SK-N-SH treated with all-trans-retinoic acid at 6 μM for 48 hours (cell line): ENCODE data around the gene COPG2.

Experiments
- ATAC-seq: fragments of 200-7000 bp; cut with Tn5 transposase; 3 replicates; pipeline ENCODE4 v1.9.1; 2020; ENCODE audit warnings: mild to moderate bottlenecking, moderate library complexity
- ARNTL ChIP-seq: fragments of 450-650 bp; formaldehyde crosslinking; IDR thresholded peaks from 2 replicates; pipeline ENCODE4 v1.5.0; 2020; ENCODE audit warnings: low read depth, mild to moderate bottlenecking, moderate library complexity, borderline replicate concordance
- BACH2 ChIP-seq: fragments of 250-450 bp; sonication (Bioruptor Pico); IDR thresholded peaks from 2 replicates; pipeline ENCODE4 v1.9.0; 2021; ENCODE audit warnings: mild to moderate bottlenecking, borderline replicate concordance
- CSDC2 ChIP-seq: fragments of 250-450 bp; sonication (Bioruptor Pico); IDR thresholded peaks from 2 replicates; pipeline ENCODE4 v1.5.0; 2020; ENCODE audit warnings: mild to moderate bottlenecking, moderate library complexity
- ESRRG ChIP-seq: fragments of 250-450 bp; sonication (Bioruptor Pico); IDR thresholded peaks from 2 replicates; pipeline ENCODE4 v1.6.1; 2021; ENCODE audit warnings: mild to moderate bottlenecking
- GLIS3 ChIP-seq: fragments of 250-450 bp; sonication (Bioruptor Pico); IDR thresholded peaks from 2 replicates; pipeline ENCODE4 v1.5.0; 2020; ENCODE audit warnings: mild to moderate bottlenecking, moderate library complexity
- ISL1 ChIP-seq: fragments of 250-450 bp; sonication (Bioruptor Pico); IDR thresholded peaks from 2 replicates; pipeline ENCODE4 v2.1.2; 2022; ENCODE audit warnings: mild to moderate bottlenecking, moderate library complexity
- OSR1 ChIP-seq: fragments of 250-450 bp; sonication (Bioruptor Pico); IDR thresholded peaks from 2 replicates; pipeline ENCODE4 v1.8.0; 2022; ENCODE audit warnings: moderate library complexity, mild to moderate bottlenecking, inconsistent platforms
- PPARA ChIP-seq: fragments of 250-450 bp; sonication (Bioruptor Pico); IDR thresholded peaks from 2 replicates; pipeline ENCODE4 v1.5.0; 2020; ENCODE audit warnings: mild to moderate bottlenecking, borderline replicate concordance
- RARB ChIP-seq: fragments of 250-450 bp; sonication (Bioruptor Pico); IDR thresholded peaks from 2 replicates; pipeline ENCODE4 v1.8.0; 2021; ENCODE audit warnings: mild to moderate bottlenecking, moderate library complexity
- SNAI2 ChIP-seq: fragments of 250-450 bp; sonication (Bioruptor Pico); IDR thresholded peaks from 2 replicates; pipeline ENCODE4 v1.5.0; 2020; ENCODE audit warnings: mild to moderate bottlenecking, moderate library complexity
- TCF4 ChIP-seq: fragments of 250-450 bp; sonication (Bioruptor Pico); IDR thresholded peaks from 2 replicates; pipeline ENCODE4 v1.8.0; 2021; ENCODE audit warnings: mild to moderate bottlenecking, moderate library complexity, borderline replicate concordance
- TSHZ2 ChIP-seq: fragments of 250-450 bp; sonication (Bioruptor Pico); IDR thresholded peaks from 2 replicates; pipeline ENCODE4 v1.5.0; 2020; ENCODE audit warnings: mild to moderate bottlenecking, moderate library complexity
- ZC3H10 ChIP-seq: fragments of 250-450 bp; sonication (Bioruptor Pico); IDR thresholded peaks from 2 replicates; pipeline ENCODE4 v1.5.1; 2021; ENCODE audit warnings: mild to moderate bottlenecking, moderate library complexity
- ZFP3 ChIP-seq: fragments of 250-450 bp; sonication (Bioruptor Pico); IDR thresholded peaks from 2 replicates; pipeline ENCODE4 v1.5.0; 2020; ENCODE audit warnings: mild to moderate bottlenecking, moderate library complexity
- ZFP30 ChIP-seq: fragments of 450-650 bp; formaldehyde crosslinking; IDR thresholded peaks from 2 replicates; pipeline ENCODE4 v1.5.0; 2022; ENCODE audit warnings: mild to moderate bottlenecking, moderate library complexity
- ZNF565 ChIP-seq: fragments of 450-650 bp; formaldehyde crosslinking; conservative IDR thresholded peaks from 2 replicates; pipeline ENCODE4 v1.5.0; 2020; ENCODE audit warnings: low read depth, mild to moderate bottlenecking, moderate library complexity
- ZNF70 ChIP-seq: fragments of 450-650 bp; formaldehyde crosslinking; IDR thresholded peaks from 2 replicates; pipeline ENCODE4 v1.5.0; 2020; ENCODE audit warnings: mild to moderate bottlenecking, moderate library complexity
- ZNF8 ChIP-seq: fragments of 450-650 bp; formaldehyde crosslinking; IDR thresholded peaks from 2 replicates; pipeline ENCODE4 v1.5.0; 2020; ENCODE audit warnings: mild to moderate bottlenecking, moderate library complexity
- TF ChIP-seq, protein P1 (sequence below): fragments of 250-450 bp; sonication (Bioruptor Pico); IDR thresholded peaks from 2 replicates; pipeline ENCODE4 v1.8.0; 2020; ENCODE audit warnings: mild to moderate bottlenecking, moderate library complexity, borderline replicate concordance
- TF ChIP-seq, protein P2 (sequence below): fragments of 250-450 bp; sonication (Bioruptor Pico); IDR thresholded peaks from 2 replicates; pipeline ENCODE4 v1.5.1; 2020; ENCODE audit warnings: low read depth, mild to moderate bottlenecking, moderate library complexity
- TF ChIP-seq, protein P3 (sequence below): fragments of 250-450 bp; sonication (Bioruptor Pico); IDR thresholded peaks from 2 replicates; pipeline ENCODE4 v1.8.0; 2021; ENCODE audit warnings: low read depth, mild to moderate bottlenecking, moderate library complexity, borderline replicate concordance

The COPG2 gene

GRCh38 chr7:130490888-130491804, 177.4 kb downstream of the COPG2 start:
- peak; percentile 55 for ATAC-seq
- TF ChIP-seq, protein P1, sequence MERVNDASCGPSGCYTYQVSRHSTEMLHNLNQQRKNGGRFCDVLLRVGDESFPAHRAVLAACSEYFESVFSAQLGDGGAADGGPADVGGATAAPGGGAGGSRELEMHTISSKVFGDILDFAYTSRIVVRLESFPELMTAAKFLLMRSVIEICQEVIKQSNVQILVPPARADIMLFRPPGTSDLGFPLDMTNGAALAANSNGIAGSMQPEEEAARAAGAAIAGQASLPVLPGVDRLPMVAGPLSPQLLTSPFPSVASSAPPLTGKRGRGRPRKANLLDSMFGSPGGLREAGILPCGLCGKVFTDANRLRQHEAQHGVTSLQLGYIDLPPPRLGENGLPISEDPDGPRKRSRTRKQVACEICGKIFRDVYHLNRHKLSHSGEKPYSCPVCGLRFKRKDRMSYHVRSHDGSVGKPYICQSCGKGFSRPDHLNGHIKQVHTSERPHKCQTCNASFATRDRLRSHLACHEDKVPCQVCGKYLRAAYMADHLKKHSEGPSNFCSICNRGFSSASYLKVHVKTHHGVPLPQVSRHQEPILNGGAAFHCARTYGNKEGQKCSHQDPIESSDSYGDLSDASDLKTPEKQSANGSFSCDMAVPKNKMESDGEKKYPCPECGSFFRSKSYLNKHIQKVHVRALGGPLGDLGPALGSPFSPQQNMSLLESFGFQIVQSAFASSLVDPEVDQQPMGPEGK (CRISPR knock-in tag), result no peak
- no peak for TF ChIP-seq ARNTL (CRISPR knock-in tag)
- no peak for TF ChIP-seq CSDC2 (CRISPR knock-in tag)
- TF ChIP-seq OSR1 (CRISPR knock-in tag), result no peak
- no peak for TF ChIP-seq SNAI2 (CRISPR knock-in tag)
- TF ChIP-seq ZNF8 (CRISPR knock-in tag), result no peak
- no peak for TF ChIP-seq ZNF70 (CRISPR knock-in tag)
- TF ChIP-seq ZFP30 (CRISPR knock-in tag), result no peak
- TF ChIP-seq ZC3H10 (CRISPR knock-in tag), result no peak
- no peak for TF ChIP-seq RARB
- no peak for TF ChIP-seq ZNF565 (CRISPR knock-in tag)
- no peak for TF ChIP-seq TSHZ2 (CRISPR knock-in tag)
- TF ChIP-seq ESRRG (CRISPR knock-in tag), result no peak
- TF ChIP-seq BACH2 (CRISPR knock-in tag), result no peak
- TF ChIP-seq ZFP3 (CRISPR knock-in tag), result no peak
- no peak for TF ChIP-seq PPARA (CRISPR knock-in tag)
- no peak for TF ChIP-seq TCF4

DNA sequence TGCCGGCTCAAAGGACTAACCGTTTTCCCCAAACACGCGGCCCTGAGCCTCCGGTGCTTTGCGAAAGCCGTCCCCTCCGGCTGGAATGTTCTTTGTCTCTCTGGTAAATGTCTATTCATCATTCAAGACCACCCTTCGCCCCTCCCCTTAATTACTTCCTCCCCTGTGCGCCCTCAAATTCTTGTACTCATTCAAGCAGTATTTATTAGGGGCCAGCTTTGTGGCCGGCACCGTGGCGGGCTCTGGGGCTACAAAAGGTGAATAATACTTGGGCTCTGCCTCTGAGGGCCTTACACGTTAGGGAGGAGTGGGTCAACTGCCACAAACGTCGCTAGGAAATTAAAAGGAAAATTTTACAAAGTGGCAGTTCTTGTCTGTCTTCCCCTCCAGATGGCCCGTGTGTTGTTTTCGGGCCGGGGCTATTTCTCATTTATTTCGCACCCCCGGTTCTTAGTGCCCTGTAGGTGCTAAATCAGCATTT, 178.2 kb downstream of the COPG2 start:
- no peak for ATAC-seq
- TF ChIP-seq RARB (no peak), TSHZ2 (CRISPR knock-in tag) (no peak), ISL1 (no peak), GLIS3 (no peak)
- TF ChIP-seq, protein P2, sequence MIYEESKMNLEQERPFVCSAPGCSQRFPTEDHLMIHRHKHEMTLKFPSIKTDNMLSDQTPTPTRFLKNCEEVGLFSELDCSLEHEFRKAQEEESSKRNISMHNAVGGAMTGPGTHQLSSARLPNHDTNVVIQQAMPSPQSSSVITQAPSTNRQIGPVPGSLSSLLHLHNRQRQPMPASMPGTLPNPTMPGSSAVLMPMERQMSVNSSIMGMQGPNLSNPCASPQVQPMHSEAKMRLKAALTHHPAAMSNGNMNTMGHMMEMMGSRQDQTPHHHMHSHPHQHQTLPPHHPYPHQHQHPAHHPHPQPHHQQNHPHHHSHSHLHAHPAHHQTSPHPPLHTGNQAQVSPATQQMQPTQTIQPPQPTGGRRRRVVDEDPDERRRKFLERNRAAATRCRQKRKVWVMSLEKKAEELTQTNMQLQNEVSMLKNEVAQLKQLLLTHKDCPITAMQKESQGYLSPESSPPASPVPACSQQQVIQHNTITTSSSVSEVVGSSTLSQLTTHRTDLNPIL (CRISPR knock-in tag), result no peak
- TF ChIP-seq, protein P3, sequence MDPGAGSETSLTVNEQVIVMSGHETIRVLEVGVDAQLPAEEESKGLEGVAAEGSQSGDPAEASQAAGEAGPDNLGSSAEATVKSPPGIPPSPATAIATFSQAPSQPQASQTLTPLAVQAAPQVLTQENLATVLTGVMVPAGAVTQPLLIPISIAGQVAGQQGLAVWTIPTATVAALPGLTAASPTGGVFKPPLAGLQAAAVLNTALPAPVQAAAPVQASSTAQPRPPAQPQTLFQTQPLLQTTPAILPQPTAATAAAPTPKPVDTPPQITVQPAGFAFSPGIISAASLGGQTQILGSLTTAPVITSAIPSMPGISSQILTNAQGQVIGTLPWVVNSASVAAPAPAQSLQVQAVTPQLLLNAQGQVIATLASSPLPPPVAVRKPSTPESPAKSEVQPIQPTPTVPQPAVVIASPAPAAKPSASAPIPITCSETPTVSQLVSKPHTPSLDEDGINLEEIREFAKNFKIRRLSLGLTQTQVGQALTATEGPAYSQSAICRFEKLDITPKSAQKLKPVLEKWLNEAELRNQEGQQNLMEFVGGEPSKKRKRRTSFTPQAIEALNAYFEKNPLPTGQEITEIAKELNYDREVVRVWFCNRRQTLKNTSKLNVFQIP (CRISPR knock-in tag), result no peak
- TF ChIP-seq, all 23 proteins: peak for 0
